Psoas muscle (tissue), 8 donors: ENCODE data around the gene SRGAP3. TPM values are rescaled to one million over a fixed set of nuclear protein-coding genes. Genes with fewer than 3 reads are reported as not detected.

ENCODE experiments used
- ATAC-seq, 4 donors: fragments of 200-7000 bp; cut with Tn5 transposase; one replicate each; pipeline ENCODE4 v1.9.1; 2020; ENCODE audit warnings: moderate library complexity in 3 of 4, mild to moderate bottlenecking in 2 of 4
- DNase-seq, 2 donors: peaks; one replicate each; pipeline ENCODE4 v3.0.0-alpha.2; 2020
- H3K27ac ChIP-seq: fragments of 200-600 bp; one replicate; pipeline ENCODE4 v1.8.0; 2022
- H3K27me3 ChIP-seq, 3 donors: fragments of 200-600 bp in 1 of 3; one replicate each; pipeline versions ENCODE4 v1.6.1 to v1.8.0; 2013 to 2022; ENCODE audit warnings: low read length in 2 of 3, mild to moderate bottlenecking in 2 of 3, moderate library complexity in 1 of 3; ENCODE audit not compliant: insufficient read depth in 3 of 3
- H3K36me3 ChIP-seq, 2 donors: fragments of 200-600 bp in 1 of 2; one replicate each; pipeline versions ENCODE4 v1.6.1 to v1.8.0; 2013 to 2022; ENCODE audit warnings: low read depth in 1 of 2, mild to moderate bottlenecking in 1 of 2, moderate library complexity in 1 of 2; ENCODE audit not compliant: insufficient read depth in 1 of 2
- H3K4me1 ChIP-seq: fragments of 200-600 bp; one replicate; pipeline ENCODE4 v1.8.0; 2022
- H3K4me3 ChIP-seq: fragments of 200-600 bp; one replicate; pipeline ENCODE4 v1.8.0; 2022; ENCODE audit warnings: mild to moderate bottlenecking
- H3K9me3 ChIP-seq: fragments of 200-600 bp; one replicate; pipeline ENCODE4 v1.8.0; 2022
- WGBS, 3 donors: extraction: QIAGEN DNeasy Blood & Tissue Kit; methylation state at CpG; one replicate each; pipeline versions ENCODE4 v1.1.6 to v1.1.7; 2013; 5-methylcytosine and 5-hydroxymethylcytosine counted together
- intact Hi-C, 2 donors: fragments of 100-400 bp; cut with DNase I; formaldehyde crosslinking; loops; one replicate each; pipeline versions ENCODE4 v1.11.0 to v1.14.2; 2022
- polyA plus RNA-seq, 3 donors: library from polyadenylated mRNA; stranded (reverse); fragments of 200-250 nt; gene quantifications; one replicate each; pipeline ENCODE4 v1.2.3, GENCODE V29; 2013
- total RNA-seq, 4 donors: library from RNA; stranded (reverse); fragmentation: NEBNext Ultra II Directional in 2 of 4; extraction: Animal tissue kit (Norgen Biotek cat#: 25700) in 2 of 4; gene quantifications; one replicate each; pipeline versions ENCODE4 v1.2.1 to v1.2.4, GENCODE V29; 2021 to 2023
- TF ChIP-seq, protein P1 (sequence below): fragments of 200-600 bp; IDR thresholded peaks from one replicate; pipeline ENCODE4 v1.8.0; 2022; ENCODE audit warnings: antibody characterized with exemption
- donor health status: healthy with polysubstance abuse.
- donor health status: DM: no; HTN: no; CAD: no; lungs with moderate emphysema.
- donor health status: Bipolar disorder and iron deficiency.
- donor health status: healthy.
- donor health status: DM: yes; HTN: yes; CAD: no.
- donor health status: DM: no; HTN: no; CAD: no.
- donor health status: DM: no; HTN: no; CAD: no.
- donor health status: DM: yes; HTN: yes; CAD: no.

Gene SRGAP3
- total and polyA plus RNA-seq, 7 donors: 0.77 to 7.6 (median 1.9) TPM

DNA sequence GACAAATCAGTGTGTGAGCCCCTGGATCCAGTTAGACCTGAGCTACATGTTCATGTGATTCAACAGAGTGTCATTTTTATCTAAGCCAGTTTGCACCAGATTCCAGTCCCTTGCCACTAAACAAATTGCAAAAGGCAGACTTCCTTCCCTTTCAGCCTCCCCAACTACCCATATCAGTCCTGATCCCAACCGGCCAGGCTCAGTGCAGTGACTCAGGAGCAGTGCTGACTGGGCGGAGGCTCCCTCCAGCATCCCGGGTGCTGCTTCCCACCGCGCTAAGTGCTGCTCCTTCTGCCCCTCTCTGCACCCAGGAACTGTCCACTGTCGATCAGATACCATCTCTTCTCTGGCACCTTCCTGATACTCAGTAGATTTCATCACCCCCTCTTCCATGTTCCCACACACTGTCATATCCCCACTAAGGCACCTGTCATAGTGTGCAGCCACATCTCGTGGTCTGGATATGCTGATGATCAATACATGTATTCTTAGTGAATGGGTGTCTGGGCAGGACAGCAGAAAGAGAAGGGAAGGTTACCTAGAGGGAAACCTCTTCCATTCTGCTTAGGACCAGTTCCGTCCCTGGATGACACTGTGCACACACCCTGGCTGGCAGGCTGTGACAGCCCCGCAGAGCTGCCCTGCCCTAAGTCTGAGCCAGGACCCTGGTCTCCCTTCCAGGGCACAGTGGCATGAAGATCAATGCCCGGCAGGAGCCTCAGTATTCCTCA, 177.3 kb downstream of the SRGAP3 start:
- no peak overlapping the region for H3K27ac ChIP-seq
- intact Hi-C loops: no loop called here
- peak in 3 of 4 donors; percentile 11 to 26 (median 26) for ATAC-seq
- H3K27me3 ChIP-seq: no peaks in the 10 kb centered on the region
- TF ChIP-seq, protein P1, sequence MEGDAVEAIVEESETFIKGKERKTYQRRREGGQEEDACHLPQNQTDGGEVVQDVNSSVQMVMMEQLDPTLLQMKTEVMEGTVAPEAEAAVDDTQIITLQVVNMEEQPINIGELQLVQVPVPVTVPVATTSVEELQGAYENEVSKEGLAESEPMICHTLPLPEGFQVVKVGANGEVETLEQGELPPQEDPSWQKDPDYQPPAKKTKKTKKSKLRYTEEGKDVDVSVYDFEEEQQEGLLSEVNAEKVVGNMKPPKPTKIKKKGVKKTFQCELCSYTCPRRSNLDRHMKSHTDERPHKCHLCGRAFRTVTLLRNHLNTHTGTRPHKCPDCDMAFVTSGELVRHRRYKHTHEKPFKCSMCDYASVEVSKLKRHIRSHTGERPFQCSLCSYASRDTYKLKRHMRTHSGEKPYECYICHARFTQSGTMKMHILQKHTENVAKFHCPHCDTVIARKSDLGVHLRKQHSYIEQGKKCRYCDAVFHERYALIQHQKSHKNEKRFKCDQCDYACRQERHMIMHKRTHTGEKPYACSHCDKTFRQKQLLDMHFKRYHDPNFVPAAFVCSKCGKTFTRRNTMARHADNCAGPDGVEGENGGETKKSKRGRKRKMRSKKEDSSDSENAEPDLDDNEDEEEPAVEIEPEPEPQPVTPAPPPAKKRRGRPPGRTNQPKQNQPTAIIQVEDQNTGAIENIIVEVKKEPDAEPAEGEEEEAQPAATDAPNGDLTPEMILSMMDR: no peak
- no peak for DNase-seq
- no peaks in the 10 kb centered on the region for H3K9me3 ChIP-seq
- H3K4me3 ChIP-seq: no peak overlapping the region
- WGBS, 3 donors: 68 to 86% (median 76%) methylated on average over 10 of the region's 10 CpGs
- no peaks in the 10 kb centered on the region for H3K36me3 ChIP-seq
- H3K4me1 ChIP-seq: no peaks in the 10 kb centered on the region

DNA sequence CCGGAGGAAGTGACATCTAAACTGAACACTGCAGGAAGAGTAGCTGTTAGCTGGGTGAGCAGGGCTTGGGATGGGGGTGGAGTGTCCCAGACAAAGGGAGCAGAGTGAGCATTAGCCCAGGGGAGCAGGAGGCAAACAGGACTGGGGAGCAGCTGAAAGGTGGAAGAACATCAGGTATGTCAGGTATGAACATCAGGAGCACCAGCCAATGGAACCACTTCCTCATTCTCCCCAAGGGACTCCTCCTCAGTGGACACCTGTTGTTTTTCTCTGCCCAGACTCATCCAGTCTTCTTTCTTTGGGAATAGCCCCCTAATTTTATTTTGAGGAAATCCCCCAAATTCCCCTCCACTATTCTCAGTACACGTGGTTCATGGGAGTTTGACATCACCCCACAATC, 178.5 kb downstream of the SRGAP3 start:
- Histone ChIP-seq H3K4me3 (no peak overlapping the region), H3K4me1 (no peaks in the 10 kb centered on the region), H3K36me3 (no peaks in the 10 kb centered on the region), H3K27me3 (no peaks in the 10 kb centered on the region), H3K27ac (no peak overlapping the region), H3K9me3 (no peaks in the 10 kb centered on the region)
- TF ChIP-seq, protein P1: no peak
- WGBS, 3 donors: 83 to 92% (median 90%) methylated on average over 2 of the region's 2 CpGs
- intact Hi-C loops: no loop called here
- ATAC-seq (no peak), DNase-seq (no peak)

DNA sequence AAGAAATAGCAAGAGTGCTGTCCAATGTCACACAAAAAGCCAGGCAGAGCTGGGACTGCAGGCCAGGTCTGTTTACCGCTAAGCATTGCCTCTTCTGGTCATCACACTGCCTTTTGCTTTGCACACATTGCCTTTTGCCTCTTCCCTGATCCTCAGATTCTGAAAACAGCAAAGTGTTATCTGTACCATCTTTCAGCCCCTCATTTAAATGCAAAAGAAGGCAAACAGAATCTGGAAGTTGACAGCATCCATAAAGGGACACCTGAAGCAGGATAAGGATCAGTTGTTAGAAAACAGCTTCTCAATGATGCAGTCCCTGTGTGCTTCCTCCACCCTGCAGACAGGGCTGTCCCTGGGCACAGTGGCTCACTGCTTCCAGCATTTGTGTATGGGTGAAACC, 179.5 kb downstream of the SRGAP3 start:
- no peak overlapping the region for H3K27ac ChIP-seq
- no peaks in the 10 kb centered on the region for H3K4me1 ChIP-seq
- 96 to 100% (median 100%) methylated on average over 1 of the region's 1 CpG for WGBS, 3 donors

DNA sequence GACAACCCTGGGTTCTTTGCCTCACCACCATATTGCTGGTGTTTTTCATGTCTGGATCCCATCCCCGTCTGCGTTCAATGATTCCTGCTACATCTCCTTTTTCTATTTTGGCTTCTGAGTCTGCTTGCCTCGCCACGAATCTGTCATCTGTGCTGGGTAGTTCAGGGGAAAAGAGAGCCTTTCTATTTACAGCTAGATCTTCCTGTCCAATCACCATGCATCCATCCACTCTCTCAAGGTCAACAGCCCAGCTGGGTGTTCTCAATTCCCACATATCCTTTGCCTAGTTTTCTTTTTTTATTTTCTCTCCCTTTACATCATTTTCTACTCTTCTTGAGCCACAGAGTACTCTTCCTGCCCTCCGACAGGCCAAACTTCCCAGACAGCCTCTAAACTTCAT, 181.4 kb downstream of the SRGAP3 start:
- Histone ChIP-seq H3K9me3 (no peaks in the 10 kb centered on the region), H3K27ac (no peak overlapping the region), H3K36me3 (no peaks in the 10 kb centered on the region), H3K27me3 (no peaks in the 10 kb centered on the region), H3K4me3 (no peak overlapping the region), H3K4me1 (no peaks in the 10 kb centered on the region)
- TF ChIP-seq, protein P1: no peak
- 31 to 52% (median 39%) methylated on average over 5 of the region's 5 CpGs for WGBS, 3 donors
- no peak for DNase-seq
- ATAC-seq: no peak
- intact Hi-C loops: loop anchor here (5.0 kb wide), 3 partner anchors 81 to 234 kb away; no protein-coding TSS in a partner anchor

More for the DNA sequence above, 179.5 kb downstream of the SRGAP3 start:
- H3K36me3 ChIP-seq: no peaks in the 10 kb centered on the region
- ATAC-seq (no peak), DNase-seq (no peak)
- intact Hi-C loops: loop anchor here (5.0 kb wide), 3 partner anchors 83 to 232 kb away; no protein-coding TSS in a partner anchor
- TF ChIP-seq, protein P1: no peak
- H3K27me3 ChIP-seq: no peaks in the 10 kb centered on the region
- no peaks in the 10 kb centered on the region for H3K9me3 ChIP-seq
- H3K4me3 ChIP-seq: no peak overlapping the region
